H1 (cell line): ENCODE results near the gene KLHL1. TPM values are rescaled to one million over a fixed set of nuclear protein-coding genes. Genes with fewer than 3 reads are reported as not detected.

Source experiments
- GTF2F1 ChIP-seq: IDR thresholded peaks from 2 replicates; pipeline ENCODE4 v1.6.1; 2012; ENCODE audit warnings: low read depth, low read length, improper control_type of control experiment, borderline replicate concordance
- RFX5 ChIP-seq: IDR thresholded peaks from 2 replicates; pipeline ENCODE4 v1.6.1; 2011; ENCODE audit warnings: low read depth, low read length, improper control_type of control experiment, borderline replicate concordance
- polyA plus RNA-seq, 7 experiments: library from polyadenylated mRNA; depleted of rRNA in 3 of 7; stranded (reverse) in 5 of 7; unstranded in 2 of 7; fragments of >200 nt in 5 of 7; fragments of 200-250 nt in 2 of 7; gene quantifications; 1 replicate in 5 of 7; 2 replicates in 1 of 7; 4 replicates in 1 of 7; pipeline versions ENCODE4 v1.2.1 to v1.2.3, GENCODE V29; 2011 to 2013; ENCODE audit warnings: missing spikeins in 2 of 7, mixed read lengths in 2 of 7
- total RNA-seq: library from RNA; stranded (reverse); fragmentation: NEBNext Ultra II Directional; extraction: Animal tissue kit (Norgen Biotek cat#: 25700); gene quantifications from 2 replicates; pipeline ENCODE4 v1.2.1, GENCODE V29; 2021

Gene KLHL1
- total and polyA plus RNA-seq, 2 of the 8 experiments (the other 6 are each of a cell fraction or from before 2014, with no cell fraction given), result not detected

DNA sequence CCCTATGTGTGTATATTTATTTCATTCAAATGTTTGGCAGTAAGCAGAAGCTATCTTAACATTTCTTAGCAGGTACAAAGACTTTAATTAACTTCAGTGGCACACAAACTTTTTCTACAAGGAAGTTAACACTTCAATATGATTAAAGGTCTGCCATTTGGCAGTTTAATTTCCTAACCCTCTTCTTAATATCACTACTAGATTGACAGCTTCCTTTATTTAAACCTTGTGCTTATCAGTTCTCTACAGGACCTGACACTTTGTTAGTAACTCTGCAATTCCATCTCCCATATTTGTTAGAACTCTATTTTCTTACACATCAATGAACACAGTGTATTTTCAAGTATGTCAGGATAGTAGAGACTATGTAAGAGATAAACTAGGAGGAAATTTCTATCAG is 153.0 kb downstream of the KLHL1 start (continued):
- TF ChIP-seq RFX5 (no peak), GTF2F1 (no peak)
